Measurements from ENCODE around the gene ATP6V0D1. TPM values are rescaled to one million over a fixed set of nuclear protein-coding genes. Genes with fewer than 3 reads are reported as not detected.

Gene ATP6V0D1
- total RNA-seq, 1 experiment from 2014 or later, result 50.5 TPM

Other genes with a start within 250 kb of the ATP6V0D1 start
- 12.1 and 14.7 TPM in 2 replicates for gene FHOD1, start 233.7 kb downstream of the ATP6V0D1 start, total RNA-seq (2022)
- 0.40 and 1.4 TPM in 2 replicates for gene SLC9A5, start 232.2 kb downstream of the ATP6V0D1 start, total RNA-seq (2022)
- 30.4 and 32.7 TPM in 2 replicates for gene PLEKHG4, start 201.6 kb downstream of the ATP6V0D1 start, total RNA-seq (2022)
- not detected in 2 replicates for gene KCTD19, start 154.4 kb downstream of the ATP6V0D1 start, total RNA-seq (2022)
- gene LRRC36, start 154.3 kb downstream of the ATP6V0D1 start, total RNA-seq (2022), result not detected in 2 replicates
- gene TPPP3, start 87.7 kb downstream of the ATP6V0D1 start, total RNA-seq (2022), result not detected in 2 replicates
- gene ZDHHC1, start 64.7 kb downstream of the ATP6V0D1 start, total RNA-seq (2022), result 5.9 and 7.6 TPM in 2 replicates
- 0.42 and 0.86 TPM in 2 replicates for gene HSD11B2, start 50.0 kb downstream of the ATP6V0D1 start, total RNA-seq (2022)
- gene AGRP, start 2.4 kb upstream of the ATP6V0D1 start, total RNA-seq (2022), result not detected in 2 replicates
- 43.2 and 69.1 TPM in 2 replicates for gene RIPOR1, start 47.7 kb upstream of the ATP6V0D1 start, total RNA-seq (2022)
- 29.7 and 40.6 TPM in 2 replicates for gene CTCF, start 81.4 kb upstream of the ATP6V0D1 start, total RNA-seq (2022)
- gene CARMIL2, start 164.0 kb upstream of the ATP6V0D1 start, total RNA-seq (2022), result 1.6 and 1.9 TPM in 2 replicates
- 26.1 and 33.6 TPM in 2 replicates for gene ACD, start 179.1 kb upstream of the ATP6V0D1 start, total RNA-seq (2022)
- gene PARD6A, start 179.8 kb upstream of the ATP6V0D1 start, total RNA-seq (2022), result 3.2 and 4.5 TPM in 2 replicates
- 12.8 and 14.5 TPM in 2 replicates for gene ENKD1, start 185.6 kb upstream of the ATP6V0D1 start, total RNA-seq (2022)
- 0.54 and 0.65 TPM in 2 replicates for gene C16orf86, start 185.7 kb upstream of the ATP6V0D1 start, total RNA-seq (2022)
- 14.8 and 19.0 TPM in 2 replicates for gene GFOD2, start 238.2 kb upstream of the ATP6V0D1 start, total RNA-seq (2022)